Measurements from ENCODE around the gene LONRF2. TPM values are rescaled to one million over a fixed set of nuclear protein-coding genes. Genes with fewer than 3 reads are reported as not detected.
"Not testable (repeated sequence)": the region's sequence is repeated elsewhere in the genome, so short reads cannot be mapped to it uniquely, and the experiment has no call there.

Gene LONRF2
- total and polyA plus RNA-seq, 5 donors: 5.0 to 19.6 (median 14.3) TPM

- H3K27me3 ChIP-seq (ENCODE audit: control insufficient read depth, insufficient read depth); H3K27ac ChIP-seq (ENCODE audit: low read length); ATAC-seq; intact Hi-C loops (cut with DNase I); H3K4me1 ChIP-seq (ENCODE audit: control insufficient read depth, insufficient read depth, low read length); H3K4me3 ChIP-seq (ENCODE audit: low read length); H3K9me3 ChIP-seq (ENCODE audit: control insufficient read depth, low read length); DNase-seq: not testable (repeated sequence)
- WGBS: 88% methylated on average over 2 of the region's 2 CpGs
Measured at GRCh38 chr2:100342466-100342865, 20.2 kb upstream of the LONRF2 start.

DNA sequence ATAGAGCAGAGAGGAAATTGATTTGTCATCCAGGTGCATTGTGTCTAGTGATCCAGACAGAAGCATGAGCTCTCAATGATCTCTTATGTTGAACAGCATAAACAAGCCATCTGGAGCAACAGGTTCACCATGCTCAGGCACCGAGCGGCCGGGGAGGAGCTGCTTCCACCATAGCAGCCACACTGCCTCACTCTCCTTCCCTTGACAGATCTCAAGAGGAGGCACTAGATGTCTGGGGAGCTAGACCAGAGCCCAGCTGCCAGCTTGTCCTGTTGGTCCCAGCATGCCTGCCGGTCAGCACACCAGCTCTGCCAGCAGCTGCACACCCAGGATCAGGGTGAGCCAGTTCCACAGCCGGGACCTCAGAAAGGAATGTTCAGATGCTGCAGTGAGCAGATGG, 17.5 kb upstream of the LONRF2 start:
- WGBS: 77% methylated on average over 5 of the region's 5 CpGs
- H3K27me3 ChIP-seq (ENCODE audit: control insufficient read depth, insufficient read depth): no peaks in the 10 kb centered on the region
- DNase-seq (no peak), ATAC-seq (no peak)
- no peaks in the 10 kb centered on the region for H3K9me3 ChIP-seq (ENCODE audit: control insufficient read depth, low read length)
- no peak overlapping the region for H3K27ac ChIP-seq (ENCODE audit: low read length)
- H3K4me1 ChIP-seq (ENCODE audit: control insufficient read depth, insufficient read depth, low read length): no peaks in the 10 kb centered on the region
- no peak overlapping the region for H3K4me3 ChIP-seq (ENCODE audit: low read length)
- intact Hi-C loops (cut with DNase I): no loop called here

GRCh38 chr2:100334929-100335328, 12.6 kb upstream of the LONRF2 start:
- intact Hi-C loops (cut with DNase I): no loop called here
- Histone ChIP-seq H3K4me1 (ENCODE audit: control insufficient read depth, insufficient read depth, low read length) (no peaks in the 10 kb centered on the region), H3K9me3 (ENCODE audit: control insufficient read depth, low read length) (no peaks in the 10 kb centered on the region), H3K27me3 (ENCODE audit: control insufficient read depth, insufficient read depth) (no peaks in the 10 kb centered on the region), H3K27ac (ENCODE audit: low read length) (no peak overlapping the region), H3K4me3 (ENCODE audit: low read length) (no peak overlapping the region)
- DNase-seq (no peak), ATAC-seq (no peak)
- WGBS: 85% methylated on average over 2 of the region's 2 CpGs

- WGBS: 79% methylated on average over 4 of the region's 4 CpGs
- ATAC-seq (no peak), DNase-seq (no peak)
- Histone ChIP-seq H3K27ac (ENCODE audit: low read length) (no peak overlapping the region), H3K4me3 (ENCODE audit: low read length) (no peak overlapping the region), H3K4me1 (ENCODE audit: control insufficient read depth, insufficient read depth, low read length) (no peaks in the 10 kb centered on the region), H3K27me3 (ENCODE audit: control insufficient read depth, insufficient read depth) (no peaks in the 10 kb centered on the region), H3K9me3 (ENCODE audit: control insufficient read depth, low read length) (no peaks in the 10 kb centered on the region)
- intact Hi-C loops (cut with DNase I): no loop called here
Measured at GRCh38 chr2:100327742-100328141, 5.4 kb upstream of the LONRF2 start.

DNA sequence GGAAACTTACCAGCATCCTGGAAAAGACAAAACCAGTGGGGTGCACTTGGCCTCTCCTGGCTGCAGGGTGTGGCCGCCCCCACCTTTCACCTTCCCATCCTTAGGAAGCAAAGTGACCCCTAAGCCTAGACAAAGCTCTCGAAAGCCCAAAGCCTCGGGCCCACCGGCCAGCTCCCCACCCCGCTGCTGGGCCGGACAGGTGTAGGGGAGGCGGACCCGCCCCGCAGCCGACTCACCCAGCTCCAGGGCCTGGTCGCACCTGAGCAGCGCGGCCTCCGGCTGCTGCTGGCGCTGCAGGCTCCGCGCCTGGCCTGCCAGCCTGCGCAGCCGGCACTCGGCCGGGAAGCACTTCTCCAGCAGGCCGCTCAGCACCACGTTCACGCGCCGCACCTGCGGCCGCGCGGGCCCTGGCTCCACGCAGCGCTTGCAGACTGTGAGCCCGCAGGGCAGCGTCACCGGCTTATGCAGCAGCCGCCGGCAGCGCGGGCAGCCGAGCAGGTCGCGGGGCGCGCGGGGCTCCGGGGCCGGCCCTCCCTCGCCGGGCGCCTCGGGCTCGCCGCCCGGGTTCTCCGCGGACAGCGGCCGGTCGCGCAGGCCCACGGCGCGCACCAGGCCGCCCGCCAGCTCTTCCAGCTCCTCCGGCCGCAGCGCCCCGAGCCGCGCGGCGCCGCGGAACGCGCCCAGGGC, 979 bp downstream of the LONRF2 start:
- intact Hi-C loops (cut with DNase I): no loop called here
- WGBS: under 1% methylated on average over 77 of the region's 77 CpGs
- Histone ChIP-seq H3K27ac (ENCODE audit: low read length) (peak overlapping the region; percentile 89), H3K4me3 (ENCODE audit: low read length) (peak overlapping the region; percentile 82), H3K9me3 (ENCODE audit: control insufficient read depth, low read length) (no peaks in the 10 kb centered on the region), H3K27me3 (ENCODE audit: control insufficient read depth, insufficient read depth) (no peaks in the 10 kb centered on the region), H3K4me1 (ENCODE audit: control insufficient read depth, insufficient read depth, low read length) (peaks cover 2% of the 10 kb centered on the region)
- peak; percentile 34 to 70 (median 66) for DNase-seq
- ATAC-seq: peak; percentile 56 to 62

DNA sequence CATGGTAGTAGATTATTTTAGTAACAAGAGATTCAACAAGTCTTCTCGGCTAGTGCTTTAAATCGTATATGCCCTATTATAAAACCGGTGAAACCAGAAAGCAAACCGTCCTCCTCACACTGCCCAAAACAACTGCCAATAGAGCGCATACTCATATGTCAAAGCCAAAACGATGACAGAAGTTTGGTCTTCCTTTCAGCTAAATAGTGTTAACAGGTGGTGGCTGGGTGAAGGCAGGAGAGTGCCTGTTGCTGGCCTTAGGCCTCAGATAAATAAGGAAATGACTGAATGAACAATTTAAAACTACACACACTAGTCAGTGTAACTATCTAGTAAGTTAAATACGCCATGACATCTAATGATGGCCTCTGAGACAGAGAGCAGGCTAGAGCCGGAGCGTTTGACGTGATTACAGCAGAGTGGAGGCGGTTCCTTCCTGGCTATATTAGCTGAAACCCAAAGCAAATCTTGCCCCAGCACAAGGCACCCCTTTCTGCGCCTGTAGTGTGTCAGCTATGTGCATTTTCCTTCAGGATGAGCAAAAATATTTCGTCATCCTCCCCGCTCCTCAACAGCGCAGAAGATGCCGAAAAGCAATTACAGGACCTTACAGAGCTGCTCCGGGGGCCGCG, 1.6 kb downstream of the LONRF2 start:
- intact Hi-C loops (cut with DNase I): no loop called here
- ATAC-seq: peak; percentile 32 to 57

GRCh38 chr2:100317634-100318033, 4.7 kb downstream of the LONRF2 start:
- Histone ChIP-seq H3K27me3 (ENCODE audit: control insufficient read depth, insufficient read depth) (no peaks in the 10 kb centered on the region), H3K27ac (ENCODE audit: low read length) (no peak overlapping the region), H3K4me3 (ENCODE audit: low read length) (no peak overlapping the region), H3K9me3 (ENCODE audit: control insufficient read depth, low read length) (no peaks in the 10 kb centered on the region), H3K4me1 (ENCODE audit: control insufficient read depth, insufficient read depth, low read length) (peaks cover 2% of the 10 kb centered on the region)
- 90% methylated on average over 1 of the region's 1 CpG for WGBS
- intact Hi-C loops (cut with DNase I): no loop called here
- DNase-seq: no peak
- no peak for ATAC-seq

More for the DNA sequence above, 1.6 kb downstream of the LONRF2 start:
- H3K9me3 ChIP-seq (ENCODE audit: control insufficient read depth, low read length): no peaks in the 10 kb centered on the region
- peak overlapping the region; percentile 82 for H3K4me3 ChIP-seq (ENCODE audit: low read length)
- DNase-seq: no peak
- no peaks in the 10 kb centered on the region for H3K27me3 ChIP-seq (ENCODE audit: control insufficient read depth, insufficient read depth)
- WGBS: 40% methylated on average over 19 of the region's 19 CpGs
- H3K27ac ChIP-seq (ENCODE audit: low read length): peak overlapping the region; percentile 69
- H3K4me1 ChIP-seq (ENCODE audit: control insufficient read depth, insufficient read depth, low read length): peaks cover 2% of the 10 kb centered on the region

DNA sequence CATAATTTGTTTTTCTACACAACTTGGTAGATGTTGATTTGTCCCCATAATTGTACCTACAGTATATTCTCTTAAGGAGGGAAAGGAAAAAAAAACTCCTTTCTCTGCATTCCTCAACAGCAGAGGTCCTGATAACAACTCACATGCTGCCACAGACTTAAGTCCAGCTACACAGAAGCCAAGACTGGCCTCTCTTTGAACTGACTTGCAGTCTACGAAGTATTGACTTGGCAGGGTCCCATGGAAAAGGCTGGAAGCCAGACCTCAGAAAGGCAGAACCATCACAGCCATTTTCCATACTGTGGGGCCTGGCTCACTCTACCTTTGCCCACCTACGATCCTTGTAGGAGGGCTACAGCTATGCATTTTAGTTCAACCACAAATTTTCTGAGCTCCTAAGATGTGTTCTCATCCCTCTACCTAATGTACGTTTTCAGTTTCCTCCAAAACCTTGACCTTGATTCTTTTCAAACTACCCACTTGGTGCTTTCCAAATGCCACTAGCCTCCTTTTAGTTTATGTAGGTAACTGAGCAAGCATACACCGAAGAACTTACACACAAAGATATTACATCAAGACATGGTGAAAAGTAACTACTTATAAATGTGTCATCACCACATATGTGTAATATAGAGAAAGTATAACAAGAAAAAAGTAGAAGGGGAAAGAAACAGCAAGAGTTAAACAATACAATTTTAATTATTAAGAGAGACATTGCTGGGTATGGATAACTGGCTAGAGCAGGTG, 12.2 kb downstream of the LONRF2 start:
- no peak overlapping the region for H3K4me3 ChIP-seq (ENCODE audit: low read length)
- DNase-seq: no peak
- H3K4me1 ChIP-seq (ENCODE audit: control insufficient read depth, insufficient read depth, low read length): no peaks in the 10 kb centered on the region
- no peaks in the 10 kb centered on the region for H3K9me3 ChIP-seq (ENCODE audit: control insufficient read depth, low read length)
- H3K27me3 ChIP-seq (ENCODE audit: control insufficient read depth, insufficient read depth): no peaks in the 10 kb centered on the region
- H3K27ac ChIP-seq (ENCODE audit: low read length): no peak overlapping the region
- peak in 1 of 2 donors; percentile 43 for ATAC-seq
- WGBS: 70% methylated on average over 4 of the region's 4 CpGs
- intact Hi-C loops (cut with DNase I): no loop called here

- no peaks in the 10 kb centered on the region for H3K4me1 ChIP-seq (ENCODE audit: control insufficient read depth, insufficient read depth, low read length)
- no peak for ATAC-seq
- no peaks in the 10 kb centered on the region for H3K27me3 ChIP-seq (ENCODE audit: control insufficient read depth, insufficient read depth)
- no peaks in the 10 kb centered on the region for H3K9me3 ChIP-seq (ENCODE audit: control insufficient read depth, low read length)
- intact Hi-C loops (cut with DNase I): no loop called here
- WGBS: 67% methylated on average over 3 of the region's 3 CpGs
- no peak for DNase-seq
- H3K4me3 ChIP-seq (ENCODE audit: low read length): no peak overlapping the region
- no peak overlapping the region for H3K27ac ChIP-seq (ENCODE audit: low read length)
Measured at GRCh38 chr2:100309311-100309710, 13.0 kb downstream of the LONRF2 start.

DNA sequence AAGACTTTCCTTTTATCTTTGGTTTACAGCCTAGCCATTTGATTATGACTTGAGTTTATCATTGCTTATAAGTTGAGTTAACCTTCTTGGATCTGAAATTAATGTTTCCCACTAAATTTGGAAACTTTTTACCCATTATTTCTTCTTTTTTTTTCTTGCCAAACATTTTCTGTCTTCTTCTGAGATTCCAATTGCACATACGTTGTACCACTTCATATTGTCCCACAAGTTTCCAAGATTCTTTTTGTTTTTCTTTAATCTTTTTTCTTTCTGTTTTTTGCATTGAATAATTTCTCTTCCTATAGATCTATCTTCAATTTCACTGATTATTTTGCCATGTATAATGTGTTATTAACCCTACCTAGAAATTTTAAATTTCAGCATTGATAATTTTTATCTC, 18.6 kb downstream of the LONRF2 start:
- ATAC-seq (no peak), DNase-seq (no peak)
- Histone ChIP-seq H3K27ac (ENCODE audit: low read length) (no peak overlapping the region), H3K9me3 (ENCODE audit: control insufficient read depth, low read length) (no peaks in the 10 kb centered on the region), H3K27me3 (ENCODE audit: control insufficient read depth, insufficient read depth) (no peaks in the 10 kb centered on the region), H3K4me1 (ENCODE audit: control insufficient read depth, insufficient read depth, low read length) (no peaks in the 10 kb centered on the region), H3K4me3 (ENCODE audit: low read length) (no peak overlapping the region)
- intact Hi-C loops (cut with DNase I): no loop called here
- whole genome bisulfite sequencing: 88% methylated on average over 1 of the region's 1 CpG

GRCh38 chr2:100302585-100302892, 19.8 kb downstream of the LONRF2 start:
- Histone ChIP-seq H3K4me3 (ENCODE audit: low read length) (no peak overlapping the region), H3K9me3 (ENCODE audit: control insufficient read depth, low read length) (no peaks in the 10 kb centered on the region), H3K27me3 (ENCODE audit: control insufficient read depth, insufficient read depth) (no peaks in the 10 kb centered on the region), H3K4me1 (ENCODE audit: control insufficient read depth, insufficient read depth, low read length) (no peaks in the 10 kb centered on the region), H3K27ac (ENCODE audit: low read length) (no peak overlapping the region)
- WGBS: 87% methylated on average over 3 of the region's 3 CpGs
- intact Hi-C loops (cut with DNase I): no loop called here
- ATAC-seq: no peak
- no peak for DNase-seq
